K562 (cell line): ENCODE data around the gene HECA. TPM values are rescaled to one million over a fixed set of nuclear protein-coding genes. Genes with fewer than 3 reads are reported as not detected.
A peak's percentile ranks its signal among the peaks of the same experiment; 100 is the strongest.

Experiments
- ATAC-seq: fragments of 200-7000 bp; cut with Tn5 transposase; 3 replicates; pipeline ENCODE4 v1.9.1; 2020; ENCODE audit warnings: moderate library complexity
- BruUV-seq: library from RNA; stranded (reverse); fragments of 400-500 nt; replicated peaks from 2 replicates; lab custom pipeline; 2021; lab: Mats Ljungman, UMichigan
- CTCF ChIA-PET: fragments of 300-600 bp; formaldehyde crosslinking; extraction: SDS; loops from one replicate; lab custom pipeline; 2021; ENCODE audit warnings: low intra/inter-chr PET ratio; lab: Yijun Ruan, JAX
- POLR2A ChIA-PET: fragments of 300-600, 350-650 bp; sonication (Branson Sonifier 250); formaldehyde crosslinking; extraction: SDS; loops from one replicate; lab custom pipeline; 2021; ENCODE audit warnings: antibody characterized with exemption, inconsistent platforms; lab: Yijun Ruan, JAX
- DNase-seq, 4 experiments: peaks; one replicate each; pipeline versions ENCODE4 v3.0.0 to v3.0.0-alpha.2; 2011 to 2018; ENCODE audit warnings: low spot score in 3 of 4, mixed read lengths in 3 of 4; ENCODE audit errors: extremely low read depth in 1 of 4
- FAIRE-seq: peaks from 2 replicates; lab custom pipeline; 2011; peaks lifted over from hg19 to GRCh38; lab: Jason Lieb, UNC
- H2AFZ ChIP-seq: 2 replicates; pipeline ENCODE4 v1.6.0; 2011; ENCODE audit warnings: low read depth, low read length, control low read depth, inconsistent platforms
- H3K27ac ChIP-seq: fragments of 200-600 bp; 3 replicates; pipeline ENCODE4 v1.8.0; 2011; ENCODE audit warnings: low read depth, mild to moderate bottlenecking, control low read depth, inconsistent platforms, low read length, moderate library complexity, mixed read lengths; ENCODE audit errors: extremely low read depth
- H3K27me3 ChIP-seq, 2 experiments: fragments of 300-600 bp in 1 of 2; 2 replicates in 1 of 2; 3 replicates in 1 of 2; pipeline versions ENCODE4 v1.6.0 to v1.8.0; 2011; ENCODE audit warnings: inconsistent platforms in 2 of 2, low read length in 2 of 2, mild to moderate bottlenecking in 1 of 2, mixed read lengths in 1 of 2, moderate library complexity in 1 of 2; ENCODE audit not compliant: control insufficient read depth in 2 of 2, insufficient read depth in 2 of 2
- H3K36me3 ChIP-seq: fragments of 300-600 bp; 3 replicates; pipeline ENCODE4 v1.8.0; 2011; ENCODE audit warnings: mild to moderate bottlenecking, low read length, inconsistent platforms; ENCODE audit not compliant: control insufficient read depth, insufficient read depth
- H3K4me1 ChIP-seq, 2 experiments: fragments of 200-600 bp in 1 of 2; replicated peaks in 1 of 2; 2 replicates in 1 of 2; 3 replicates in 1 of 2; pipeline versions ENCODE4 v1.5.1 to v1.8.0; 2011; ENCODE audit warnings: inconsistent platforms in 2 of 2, low read length in 2 of 2, mild to moderate bottlenecking in 1 of 2, mixed read lengths in 1 of 2, moderate library complexity in 1 of 2; ENCODE audit not compliant: control insufficient read depth in 2 of 2, insufficient read depth in 2 of 2
- H3K4me2 ChIP-seq: 2 replicates; pipeline ENCODE4 v1.6.1; 2011; ENCODE audit warnings: low read length, control low read depth, inconsistent platforms, mixed read lengths; ENCODE audit not compliant: insufficient read depth
- H3K4me3 ChIP-seq: fragments of 200-600 bp; sonication (generic), shearing (Covaris generic); 2 replicates; pipeline ENCODE4 v1.5.1; 2016; ENCODE audit warnings: control low read depth, inconsistent platforms
- H3K79me2 ChIP-seq: fragments of 200-600 bp; 3 replicates; pipeline ENCODE4 v1.8.0; 2011; ENCODE audit warnings: low read length, inconsistent platforms; ENCODE audit not compliant: control insufficient read depth, insufficient read depth
- H3K9ac ChIP-seq, 2 experiments: 2 replicates each; pipeline versions ENCODE4 v1.6.0 to v1.6.1; 2011; ENCODE audit warnings: low read depth in 2 of 2, low read length in 2 of 2, control low read depth in 1 of 2, inconsistent platforms in 1 of 2, mild to moderate bottlenecking in 1 of 2, mixed read lengths in 1 of 2; ENCODE audit not compliant: insufficient read depth in 1 of 2
- H3K9me1 ChIP-seq: one replicate; pipeline ENCODE4 v1.6.0; 2011; ENCODE audit warnings: inconsistent platforms, mild to moderate bottlenecking, low read length, moderate library complexity; ENCODE audit not compliant: control insufficient read depth, insufficient read depth
- H3K9me3 ChIP-seq: replicated peaks from 2 replicates; pipeline ENCODE4 v1.5.1; 2011; ENCODE audit warnings: low read depth, low read length, inconsistent platforms; ENCODE audit not compliant: control insufficient read depth, insufficient read depth
- H4K20me1 ChIP-seq: replicated peaks from 2 replicates; pipeline ENCODE4 v1.6.1; 2011; ENCODE audit warnings: low read length, inconsistent platforms, mixed read lengths; ENCODE audit not compliant: control insufficient read depth, insufficient read depth
- NCOA4 ChIP-seq: fragments of 450-650 bp; IDR thresholded peaks from 2 replicates; pipeline ENCODE4 v1.6.1; 2018; ENCODE audit warnings: mild to moderate bottlenecking; ENCODE audit not compliant: partially characterized antibody
- POU5F1 ChIP-seq: fragments of 150-350 bp; IDR thresholded peaks from 2 replicates; pipeline ENCODE4 v1.6.1; 2014; ENCODE audit warnings: borderline replicate concordance, low read length, low read depth, mild to moderate bottlenecking; ENCODE audit not compliant: partially characterized antibody
- RBM15 ChIP-seq: fragments of 200-400 bp; formaldehyde crosslinking; IDR thresholded peaks from 2 replicates; pipeline ENCODE4 v1.6.1; 2018; ENCODE audit warnings: mild to moderate bottlenecking, low read length, moderate library complexity; ENCODE audit not compliant: insufficient read depth
- SMARCA4 ChIP-seq: fragments of 450-650 bp; IDR thresholded peaks from 2 replicates; pipeline ENCODE4 v1.6.1; 2016
- SMC3 ChIP-seq: conservative IDR thresholded peaks from 2 replicates; pipeline ENCODE4 v1.6.1; 2011; ENCODE audit warnings: low read depth, low read length, improper control_type of control experiment; ENCODE audit not compliant: insufficient read depth
- SNRNP70 ChIP-seq: fragments of 200-400 bp; formaldehyde crosslinking; optimal IDR thresholded peaks from 2 replicates; pipeline ENCODE3; 2017; ENCODE audit warnings: low read depth, low read length
- TFAM ChIP-seq: fragments of 250-450 bp; sonication (Bioruptor Pico); conservative IDR thresholded peaks from 2 replicates; pipeline ENCODE4 v1.5.0; 2021; ENCODE audit warnings: mild to moderate bottlenecking, moderate library complexity
- TRIM24 ChIP-seq, 2 experiments: fragments of 450-650 bp; IDR thresholded peaks; 2 replicates each; pipeline ENCODE4 v1.6.1; 2016
- ZNF316 ChIP-seq: fragments of 450-650 bp; IDR thresholded peaks from 2 replicates; pipeline ENCODE4 v1.6.1; 2016
- ZNF75A ChIP-seq: fragments of 450-650 bp; formaldehyde crosslinking; IDR thresholded peaks from 2 replicates; pipeline ENCODE4 v1.4.0; 2020; ENCODE audit warnings: mild to moderate bottlenecking
- ZNF785 ChIP-seq: fragments of 250-450 bp; sonication (Bioruptor Pico); IDR thresholded peaks from 2 replicates; pipeline ENCODE4 v1.4.0; 2020; ENCODE audit warnings: mild to moderate bottlenecking
- WGBS: fragments of 100-300 bp; shearing (Covaris generic); methylation state at CpG from one replicate; pipeline ENCODE4 v1.1.6; 2016; ENCODE audit warnings: low coverage, mixed read lengths; ENCODE audit not compliant: insufficient coverage; ENCODE audit errors: missing lambda C conversion rate; 5-methylcytosine and 5-hydroxymethylcytosine counted together
- in situ Hi-C: fragments of 300-500 bp; cut with MboI; formaldehyde crosslinking; loops from 4 replicates; pipeline ENCODE4 v1.15.0; 2018; ENCODE audit warnings: inconsistent platforms, mixed read lengths
- intact Hi-C: fragments of 100-400 bp; cut with micrococcal nuclease; formaldehyde crosslinking; loops from 2 replicates; pipeline ENCODE4 v1.14.2; 2022
- polyA plus RNA-seq, 8 experiments: library from polyadenylated mRNA; depleted of rRNA in 4 of 8; stranded (reverse) in 5 of 8; unstranded in 3 of 8; fragments of >200 nt; fragmentation: Nextera tagmentation in 2 of 8; fragmentation: Illumina TruSeq in 1 of 8; extraction: Ambion mirVana in 2 of 8; extraction: Trizol in 1 of 8; gene quantifications; 2 replicates each; pipeline versions ENCODE4 v1.2.1 to v1.2.3, GENCODE V29; 2011 to 2014; ENCODE audit warnings: inconsistent platforms in 1 of 8, missing spikeins in 1 of 8
- total RNA-seq, 7 experiments: library from RNA; depleted of rRNA in 6 of 7; stranded (reverse); fragments of >200 nt in 6 of 7; fragmentation: Illumina TruSeq in 2 of 7; extraction: Trizol in 2 of 7; gene quantifications; 2 replicates each; pipeline versions ENCODE4 v1.2.1 to v1.2.3, GENCODE V29; 2011 to 2021; ENCODE audit warnings: low replicate concordance in 1 of 7

HECA gene
- total and polyA plus RNA-seq, 9 of the 15 experiments (the other 6 are each of a cell fraction or from before 2014, with no cell fraction given) = 0.31 to 2.3 (median 1.1) TPM

GRCh38 chr6:139109558-139109957, 25.3 kb upstream of the HECA start (continued):
- no peak for TF ChIP-seq ZNF75A (CRISPR knock-in tag)
- TF ChIP-seq POU5F1 = no peak
- TF ChIP-seq ZNF316 = peak; percentile 47; the same call in 1 of the 2 replicates
- TF ChIP-seq NCOA4 = no peak
- no peak for TF ChIP-seq TRIM24 (IDR thresholded peaks at IDR 0.05)
- no peak for TF ChIP-seq SNRNP70
- 0 out of 2 replicates have a peak, but pooled peaks have one; percentile 12 for TF ChIP-seq SMC3
- 0 out of 2 replicates have a peak, but pooled peaks have one; percentile 25 for TF ChIP-seq SMARCA4
- no peak for TF ChIP-seq RBM15

- CTCF ChIA-PET = no interaction called here
- DNase-seq = no peak
- in situ Hi-C loops = no loop called here
- no peak overlapping the region for H3K27ac ChIP-seq
- no peaks in the 10 kb centered on the region for H3K4me1 ChIP-seq
- intact Hi-C loops = no loop called here
- H4K20me1 ChIP-seq = no peaks in the 10 kb centered on the region
- TF ChIP-seq ZNF785 (CRISPR knock-in tag) (no peak), TFAM (CRISPR knock-in tag) (no peak)
- TF ChIP-seq, all 486 proteins: peak for 0
- H3K9ac ChIP-seq = no peak overlapping the region
- no peak overlapping the region for H2AFZ ChIP-seq
- FAIRE-seq = no peak
- WGBS = 4% methylated on average over 3 of the region's 3 CpGs
- H3K27me3 ChIP-seq = no peaks in the 10 kb centered on the region
- no peaks in the 10 kb centered on the region for H3K9me3 ChIP-seq
- no peak overlapping the region for H3K4me2 ChIP-seq
- POLR2A ChIA-PET = interaction anchor here (0.7 kb wide), 1 partner anchor 1363 kb away, joined by 3 read pairs; no protein-coding TSS in a partner anchor
- no peak for ATAC-seq
- no peaks in the 10 kb centered on the region for H3K36me3 ChIP-seq
- H3K79me2 ChIP-seq = no peaks in the 10 kb centered on the region
- no peak overlapping the region for H3K4me3 ChIP-seq
- BruUV-seq = no TSS peak
- H3K9me1 ChIP-seq = no peaks in the 10 kb centered on the region
These were observed 22.7 kb upstream of the HECA start for GRCh38 chr6:139112146-139112545.
